ENCODE results near the gene ADGRD2. TPM values are rescaled to one million over a fixed set of nuclear protein-coding genes. Genes with fewer than 3 reads are reported as not detected.

The ADGRD2 gene
- total and polyA plus RNA-seq, 9 of the 15 experiments (the other 6 are each of a cell fraction or from before 2014, with no cell fraction given) = not detected

DNA sequence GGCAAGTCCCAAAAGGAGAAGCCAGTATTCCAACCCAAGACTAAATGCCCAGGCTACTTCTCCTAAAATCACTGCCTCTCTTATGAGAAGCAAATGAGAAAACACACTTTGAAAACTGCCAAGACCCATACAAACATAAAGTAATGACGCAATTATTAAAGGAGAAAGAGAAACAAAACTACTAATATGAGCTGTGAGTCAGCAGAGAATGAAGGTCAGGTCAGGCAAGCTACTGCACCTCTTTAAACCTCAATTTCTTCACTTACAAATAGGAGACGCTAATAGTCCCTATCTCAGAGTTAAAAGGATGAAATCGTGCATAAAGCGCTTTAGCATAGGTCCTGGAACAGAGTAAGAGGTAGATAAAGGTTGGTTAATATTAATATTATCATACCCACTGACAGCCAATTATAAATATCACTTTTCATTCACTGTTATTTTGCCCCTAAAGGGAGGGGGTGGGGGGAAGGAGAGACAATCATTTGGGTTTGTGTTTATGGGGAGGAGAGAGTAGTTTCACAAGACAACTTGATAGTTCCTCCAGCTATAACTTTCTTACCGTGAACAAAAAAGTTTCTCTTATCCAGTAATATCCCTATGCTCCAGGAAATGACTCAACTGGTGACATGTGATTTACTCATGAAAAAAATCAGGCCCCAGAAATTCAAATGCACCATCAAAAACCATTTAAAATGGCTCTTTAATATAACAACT is 38.6 kb upstream of the ADGRD2 start:
- 93% methylated on average over 5 of the region's 5 CpGs for WGBS (ENCODE audit: insufficient coverage, low coverage, missing lambda C conversion rate)
- peaks cover 77% of the 10 kb centered on the region for H3K36me3 ChIP-seq (ENCODE audit: control insufficient read depth, insufficient read depth, low read length)
- no TSS peak for BruUV-seq (replicated peaks)
- TF ChIP-seq CBFA2T3 (IDR thresholded peaks at IDR 0.05) (no peak), FOSL1 (tag; conservative IDR thresholded peaks at IDR 0.05) (0 out of 2 replicates have a peak, but pooled peaks have one; percentile 3), CEBPG (CRISPR knock-in tag; IDR thresholded peaks at IDR 0.05) (no peak), CEBPG (tag; conservative IDR thresholded peaks at IDR 0.05 in 1 of 2, IDR thresholded peaks at IDR 0.05 in 1 of 2) (peak in 1 of 2 experiments; percentile 51; a peak in 1 of 4 replicates)
- CTCF ChIA-PET (ENCODE audit: low intra/inter-chr PET ratio) = no interaction called here
- H3K4me1 ChIP-seq (replicated peaks in 1 of 2; ENCODE audit: control insufficient read depth in 2 of 2, insufficient read depth in 2 of 2, low read length in 2 of 2) = peaks cover 3 to 9% of the 10 kb centered on the region in 2 experiments; a peak in 3 of 5 replicates
- no peak for FAIRE-seq
- H3K27ac ChIP-seq (ENCODE audit: extremely low read depth, low read depth, low read length) = no peak overlapping the region
- H3K79me2 ChIP-seq (ENCODE audit: control insufficient read depth, insufficient read depth, low read length) = peaks cover 66% of the 10 kb centered on the region
- no peak overlapping the region for H3K9ac ChIP-seq (ENCODE audit: insufficient read depth in 1 of 2, low read depth in 2 of 2, low read length in 2 of 2)
- intact Hi-C loops (cut with micrococcal nuclease) (no loop called here), in situ Hi-C loops (cut with MboI) (loop anchor here (25.0 kb wide), 1 partner anchor 301 kb away; no protein-coding TSS in a partner anchor)
- POLR2A ChIA-PET = interaction anchor here (0.5 to 1.7 kb wide), 4 partner anchors 10 to 1183 kb away, joined by 3 to 7 read pairs (median 4); no protein-coding TSS in a partner anchor
- no peak overlapping the region for H2AFZ ChIP-seq (ENCODE audit: low read depth, low read length)
- no peak for ATAC-seq
- no peak overlapping the region for H3K4me3 ChIP-seq
- DNase-seq (ENCODE audit: extremely low read depth in 1 of 4, low spot score in 3 of 4) = no peak
- no peaks in the 10 kb centered on the region for H3K27me3 ChIP-seq (ENCODE audit: control insufficient read depth in 2 of 2, insufficient read depth in 2 of 2, low read length in 2 of 2)
- no peak overlapping the region for H3K4me2 ChIP-seq (ENCODE audit: insufficient read depth, low read length)
- no peaks in the 10 kb centered on the region; the same call in 1 of the 2 replicates for H4K20me1 ChIP-seq (replicated peaks; ENCODE audit: control insufficient read depth, insufficient read depth, low read length)
- H3K9me1 ChIP-seq (ENCODE audit: control insufficient read depth, insufficient read depth, low read length) = no peaks in the 10 kb centered on the region
- peaks cover 6% of the 10 kb centered on the region for H3K9me3 ChIP-seq (replicated peaks; ENCODE audit: control insufficient read depth, insufficient read depth, low read depth, low read length)

GRCh38 chr9:124412228-124412575 is 38.0 kb upstream of the ADGRD2 start:
- WGBS (ENCODE audit: insufficient coverage, low coverage, missing lambda C conversion rate) = 92% methylated on average over 3 of the region's 3 CpGs
- Histone ChIP-seq H3K36me3 (ENCODE audit: control insufficient read depth, insufficient read depth, low read length) (peaks cover 72% of the 10 kb centered on the region), H3K4me1 (replicated peaks in 1 of 2; ENCODE audit: control insufficient read depth in 2 of 2, insufficient read depth in 2 of 2, low read length in 2 of 2) (peaks cover 3 to 9% of the 10 kb centered on the region in 2 experiments; a peak in 3 of 5 replicates), H3K4me2 (ENCODE audit: insufficient read depth, low read length) (no peak overlapping the region), H3K9me1 (ENCODE audit: control insufficient read depth, insufficient read depth, low read length) (no peaks in the 10 kb centered on the region), H3K9ac (ENCODE audit: insufficient read depth in 1 of 2, low read depth in 2 of 2, low read length in 2 of 2) (no peak overlapping the region), H3K9me3 (replicated peaks; ENCODE audit: control insufficient read depth, insufficient read depth, low read depth, low read length) (peaks cover 6% of the 10 kb centered on the region), H2AFZ (ENCODE audit: low read depth, low read length) (no peak overlapping the region), H3K79me2 (ENCODE audit: control insufficient read depth, insufficient read depth, low read length) (peaks cover 62% of the 10 kb centered on the region), H3K27ac (ENCODE audit: extremely low read depth, low read depth, low read length) (no peak overlapping the region), H4K20me1 (replicated peaks; ENCODE audit: control insufficient read depth, insufficient read depth, low read length) (no peaks in the 10 kb centered on the region; the same call in 1 of the 2 replicates), H3K4me3 (no peak overlapping the region), H3K27me3 (ENCODE audit: control insufficient read depth in 2 of 2, insufficient read depth in 2 of 2, low read length in 2 of 2) (no peaks in the 10 kb centered on the region)
- no peak for FAIRE-seq
- in situ Hi-C loops (cut with MboI) = loop anchor here (25.0 kb wide), 1 partner anchor 300 kb away; no protein-coding TSS in a partner anchor
- no peak for DNase-seq (ENCODE audit: extremely low read depth in 1 of 4, low spot score in 3 of 4)
- intact Hi-C loops (cut with micrococcal nuclease) = no loop called here
- BruUV-seq (replicated peaks) = no TSS peak
- CTCF ChIA-PET (ENCODE audit: low intra/inter-chr PET ratio) = no interaction called here
- TF ChIP-seq SLC30A9 (CRISPR knock-in tag; IDR thresholded peaks at IDR 0.05) (no peak), SRSF1 (IDR thresholded peaks at IDR 0.05; ENCODE audit: low read depth, low read length) (no peak), NBN (IDR thresholded peaks at IDR 0.05; ENCODE audit: low read depth) (no peak), ESRRB (CRISPR knock-in tag; IDR thresholded peaks at IDR 0.05; ENCODE audit: borderline replicate concordance) (no peak), POLR2AphosphoS2 (IDR thresholded peaks at IDR 0.05; ENCODE audit: low read length) (no peak), BACH1 (tag; IDR thresholded peaks at IDR 0.05) (no peak)
- ATAC-seq = no peak
- POLR2A ChIA-PET = interaction anchor here (0.5 to 1.2 kb wide), 2 partner anchors 75 to 1183 kb away, joined by 3 read pairs; no protein-coding TSS in a partner anchor

Measured in K562 (cell line).